Esophagus (tissue), 2 donors: ENCODE results near the gene PLAAT3. TPM values are rescaled to one million over a fixed set of nuclear protein-coding genes. Genes with fewer than 3 reads are reported as not detected.
"Not testable (repeated sequence)": the region's sequence is repeated elsewhere in the genome, so short reads cannot be mapped to it uniquely, and the experiment has no call there.

ENCODE experiments used
- H3K27ac ChIP-seq, 2 donors: one replicate each; pipeline ENCODE4 v1.5.1; 2013; ENCODE audit warnings: low read depth in 2 of 2, mild to moderate bottlenecking in 2 of 2, inconsistent platforms in 1 of 2, low read length in 1 of 2, moderate library complexity in 1 of 2
- H3K27me3 ChIP-seq, 2 donors: one replicate each; pipeline ENCODE4 v1.6.1; 2013; ENCODE audit warnings: low read length in 2 of 2, control low read depth in 1 of 2, mild to moderate bottlenecking in 1 of 2; ENCODE audit not compliant: insufficient read depth in 2 of 2, control insufficient read depth in 1 of 2
- H3K36me3 ChIP-seq, 2 donors: one replicate each; pipeline ENCODE4 v1.6.1; 2013; ENCODE audit warnings: low read length in 1 of 2; ENCODE audit not compliant: control insufficient read depth in 2 of 2, insufficient read depth in 2 of 2
- H3K4me1 ChIP-seq, 2 donors: one replicate each; pipeline ENCODE4 v1.6.1; 2013; ENCODE audit warnings: low read length in 1 of 2; ENCODE audit not compliant: control insufficient read depth in 2 of 2, insufficient read depth in 2 of 2
- H3K4me3 ChIP-seq, 2 donors: one replicate each; pipeline ENCODE4 v1.5.1; 2013; ENCODE audit warnings: low read length in 2 of 2, mild to moderate bottlenecking in 2 of 2, low read depth in 1 of 2, moderate library complexity in 1 of 2
- H3K9me3 ChIP-seq, 2 donors: one replicate each; pipeline ENCODE4 v1.6.1; 2013; ENCODE audit warnings: mild to moderate bottlenecking in 2 of 2, low read depth in 1 of 2, low read length in 1 of 2, moderate library complexity in 1 of 2; ENCODE audit not compliant: control insufficient read depth in 2 of 2, insufficient read depth in 1 of 2
- WGBS, 2 donors: extraction: QIAGEN DNeasy Blood & Tissue Kit; methylation state at CpG; one replicate each; pipeline ENCODE4 v1.1.7; 2013; 5-methylcytosine and 5-hydroxymethylcytosine counted together
- polyA plus RNA-seq, 2 donors: library from polyadenylated mRNA; stranded (reverse); fragments of 200-250 nt; gene quantifications; one replicate each; pipeline ENCODE4 v1.2.3, GENCODE V29; 2013
- donor health status: healthy with polysubstance abuse.
- donor health status: Bipolar disorder and iron deficiency.

Gene PLAAT3
- polyA plus RNA-seq, 2 donors = 3.1 to 8.9 TPM

DNA sequence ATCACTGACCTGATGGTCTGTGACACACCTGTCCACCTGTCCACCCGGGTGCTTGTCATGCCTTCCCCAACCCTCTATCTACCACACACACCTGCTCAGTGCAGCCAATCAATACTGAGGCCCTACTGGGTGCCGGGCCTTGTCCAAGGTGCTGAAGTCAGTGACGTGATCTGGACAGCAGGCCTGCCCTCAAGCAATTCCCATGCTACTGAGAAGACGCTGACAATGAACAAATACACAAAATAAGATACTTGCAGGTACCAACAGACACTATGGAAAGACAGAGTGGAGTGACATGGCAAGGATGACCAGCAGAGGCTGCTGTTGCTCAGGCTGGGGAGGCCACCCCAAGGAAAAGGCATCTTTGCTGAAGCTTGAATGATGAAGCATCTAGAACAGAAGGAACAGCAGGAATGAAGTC, 21.2 kb downstream of the PLAAT3 start:
- Histone ChIP-seq H3K4me1 (peaks cover 0 to 3% of the 10 kb centered on the region in 2 donors), H3K9me3 (no peaks in the 10 kb centered on the region), H3K27ac (no peak overlapping the region), H3K36me3 (peaks cover 3 to 4% of the 10 kb centered on the region in 2 donors), H3K4me3 (no peak overlapping the region), H3K27me3 (no peaks in the 10 kb centered on the region)
- 67 to 76% methylated on average over 4 of the region's 4 CpGs for WGBS, 2 donors

DNA sequence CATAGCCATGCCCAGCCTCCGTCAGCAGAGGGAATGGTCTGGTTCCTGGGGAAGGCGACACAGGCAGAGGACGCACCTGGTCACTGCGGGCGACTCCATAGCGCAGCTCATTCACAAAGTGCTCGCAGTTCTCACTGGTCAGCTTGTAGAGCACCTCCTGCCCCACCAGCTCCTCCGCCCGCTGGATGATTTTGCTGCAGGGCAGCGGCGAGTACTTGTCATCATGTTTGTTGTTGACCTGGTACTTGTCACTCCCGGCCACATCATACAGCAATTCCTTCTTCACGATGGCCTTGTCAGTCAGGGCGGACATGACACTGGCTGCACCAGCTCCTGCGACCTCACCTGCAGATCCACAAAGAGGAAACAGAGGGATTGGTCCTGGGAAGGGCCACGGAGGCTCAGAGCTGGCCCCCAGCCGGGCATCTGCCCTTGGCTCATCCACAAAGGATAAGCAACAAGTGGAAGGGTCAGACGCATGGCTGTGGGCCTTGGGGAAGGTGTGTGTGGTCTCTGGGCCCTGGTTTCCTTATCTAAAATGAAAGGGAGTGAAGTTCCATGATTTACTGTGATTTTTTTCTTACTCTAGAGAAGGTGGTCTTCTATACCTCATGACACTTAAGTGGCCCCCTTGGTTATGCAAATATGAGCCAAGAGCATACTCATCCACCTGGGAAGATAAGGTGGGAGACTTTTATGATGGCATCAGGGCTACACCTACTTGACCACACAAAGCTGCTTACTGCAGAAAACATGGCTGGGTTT, 24.0 kb downstream of the PLAAT3 start:
- no peaks in the 10 kb centered on the region for H3K9me3 ChIP-seq
- no peaks in the 10 kb centered on the region for H3K27me3 ChIP-seq
- H3K4me1 ChIP-seq = peaks cover 0 to 3% of the 10 kb centered on the region in 2 donors
- H3K36me3 ChIP-seq = peaks cover 3 to 4% of the 10 kb centered on the region in 2 donors
- no peak overlapping the region for H3K27ac ChIP-seq
- WGBS, 2 donors = 92 to 93% methylated on average over 18 of the region's 18 CpGs
- H3K4me3 ChIP-seq = no peak overlapping the region

DNA sequence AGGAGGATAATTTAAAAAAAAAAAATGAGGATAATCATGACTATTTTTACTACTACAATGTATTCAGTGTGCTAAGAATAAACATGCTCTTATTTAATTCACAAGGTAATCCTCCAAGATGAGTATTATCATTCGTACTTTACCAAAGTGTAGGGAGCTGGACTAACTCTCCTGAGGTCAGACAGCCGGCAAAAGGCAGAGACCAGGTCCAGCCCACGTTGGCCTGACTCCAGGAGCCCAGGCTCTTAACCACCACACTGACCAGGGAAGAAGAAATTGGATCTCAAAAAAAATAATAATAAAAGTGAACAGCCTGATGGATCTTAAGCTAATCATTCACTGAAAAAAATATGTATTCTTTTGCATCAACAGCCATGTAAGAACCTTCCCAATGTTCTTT, 25.2 kb downstream of the PLAAT3 start:
- H3K9me3 ChIP-seq = no peaks in the 10 kb centered on the region
- H3K4me1 ChIP-seq = peaks cover 0 to 3% of the 10 kb centered on the region in 2 donors
- peaks cover 3 to 4% of the 10 kb centered on the region in 2 donors for H3K36me3 ChIP-seq
- 70 to 81% methylated on average over 3 of the region's 3 CpGs for WGBS, 2 donors
- H3K27ac ChIP-seq = no peak overlapping the region
- no peaks in the 10 kb centered on the region for H3K27me3 ChIP-seq
- H3K4me3 ChIP-seq = no peak overlapping the region

DNA sequence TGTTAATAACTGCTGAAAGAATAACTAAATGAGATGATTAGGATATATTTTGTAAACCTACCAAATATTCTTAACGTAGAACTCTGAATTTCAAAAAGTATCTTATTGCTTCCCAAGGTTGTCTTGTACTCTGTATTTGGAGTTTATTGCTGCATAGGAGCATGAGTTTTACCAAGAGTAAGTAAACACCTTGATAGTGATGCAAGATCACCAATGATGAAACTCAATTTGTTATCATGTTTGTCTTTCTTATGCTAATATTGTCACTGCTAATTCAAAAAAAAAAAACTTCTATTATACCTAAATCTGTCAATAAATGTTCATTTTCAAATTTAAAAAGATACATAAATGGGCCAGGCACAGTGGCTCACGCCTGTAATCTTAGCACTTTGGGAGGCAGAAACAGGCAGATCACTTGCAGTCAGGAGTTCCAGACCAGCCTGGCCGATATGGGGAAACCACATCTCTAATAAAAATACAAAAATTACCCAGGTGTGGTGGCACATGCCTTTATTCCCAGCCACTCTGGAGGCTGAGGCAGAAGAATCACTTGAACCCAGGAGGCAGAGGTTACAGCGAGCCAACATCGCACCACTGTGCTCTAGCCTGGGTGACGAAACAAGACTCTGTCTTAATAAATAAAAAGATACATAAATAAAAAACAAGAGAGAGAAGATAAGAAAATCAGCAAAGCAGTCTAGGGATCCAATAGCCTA, 27.6 kb downstream of the PLAAT3 start:
- H3K9me3 ChIP-seq = no peaks in the 10 kb centered on the region
- 93 to 95% methylated on average over 6 of the region's 6 CpGs for WGBS, 2 donors
- H3K27me3 ChIP-seq = no peaks in the 10 kb centered on the region
- H3K4me1 ChIP-seq = peaks cover 0 to 3% of the 10 kb centered on the region in 2 donors
- H3K27ac ChIP-seq = no peak overlapping the region
- no peak overlapping the region for H3K4me3 ChIP-seq
- peaks cover 3 to 4% of the 10 kb centered on the region in 2 donors for H3K36me3 ChIP-seq

DNA sequence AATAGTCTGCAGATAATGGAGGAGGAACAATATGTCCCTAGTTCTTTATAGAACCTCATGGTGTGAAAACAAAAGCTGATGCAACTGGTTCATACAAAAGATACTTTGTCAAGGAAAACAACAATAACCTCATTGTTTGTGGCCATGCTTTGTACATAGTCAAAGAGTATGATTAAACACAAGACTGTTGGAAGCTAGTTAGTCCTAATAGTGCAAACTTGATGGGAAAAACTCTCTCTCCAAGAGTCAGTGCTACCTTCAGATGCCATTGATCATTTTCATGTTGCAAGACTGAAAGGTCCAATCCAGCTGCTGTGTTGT, 30.9 kb downstream of the PLAAT3 start:
- Histone ChIP-seq H3K27me3 (no peaks in the 10 kb centered on the region), H3K4me3 (no peak overlapping the region), H3K36me3 (no peaks in the 10 kb centered on the region), H3K4me1 (no peaks in the 10 kb centered on the region), H3K9me3 (no peaks in the 10 kb centered on the region), H3K27ac (no peak overlapping the region)

DNA sequence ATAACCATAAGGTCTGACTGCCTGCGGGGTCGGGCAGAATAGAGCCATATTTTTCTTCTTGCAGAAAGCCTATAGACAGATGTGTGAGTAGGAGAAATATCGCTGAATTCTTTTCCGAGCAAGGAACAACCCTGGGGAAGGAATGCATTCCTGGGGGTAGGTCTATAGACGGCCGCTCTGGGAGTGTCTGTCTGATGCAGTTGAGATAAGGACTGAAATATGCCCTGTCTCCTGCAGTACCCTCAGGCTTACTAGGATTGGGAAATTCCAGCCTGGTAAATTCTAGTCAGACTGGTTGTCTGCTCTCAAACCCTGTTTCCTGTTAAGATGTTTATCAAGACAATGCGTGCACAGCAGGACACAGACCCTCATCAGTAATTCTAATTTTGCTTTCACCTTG, 33.0 kb downstream of the PLAAT3 start:
- not testable (repeated sequence) for H3K4me1 ChIP-seq, H3K27me3 ChIP-seq, H3K36me3 ChIP-seq, H3K9me3 ChIP-seq, H3K27ac ChIP-seq, H3K4me3 ChIP-seq
- WGBS, 2 donors = 86 to 88% methylated on average over 7 of the region's 7 CpGs

DNA sequence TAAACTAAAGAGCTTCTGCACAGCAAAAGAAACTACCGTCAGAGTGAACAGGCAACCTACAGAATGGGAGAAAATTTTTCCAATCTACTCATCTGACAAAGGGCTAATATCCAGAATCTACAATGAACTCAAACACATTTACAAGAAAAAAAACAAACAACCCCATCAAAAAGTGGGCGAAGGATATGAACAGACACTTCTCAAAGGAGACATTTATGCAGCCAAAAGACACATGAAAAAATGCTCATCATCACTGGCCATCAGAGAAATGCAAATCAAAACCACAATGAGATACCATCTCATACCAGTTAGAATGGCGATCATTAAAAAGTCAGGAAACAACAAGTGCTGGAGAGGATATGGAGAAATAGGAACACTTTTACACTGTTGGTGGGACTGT, 35.4 kb downstream of the PLAAT3 start:
- H3K27me3 ChIP-seq, H3K4me1 ChIP-seq, H3K9me3 ChIP-seq, H3K27ac ChIP-seq, H3K4me3 ChIP-seq, H3K36me3 ChIP-seq: not testable (repeated sequence)
- WGBS, 2 donors = 79% methylated on average over 2 of the region's 3 CpGs

DNA sequence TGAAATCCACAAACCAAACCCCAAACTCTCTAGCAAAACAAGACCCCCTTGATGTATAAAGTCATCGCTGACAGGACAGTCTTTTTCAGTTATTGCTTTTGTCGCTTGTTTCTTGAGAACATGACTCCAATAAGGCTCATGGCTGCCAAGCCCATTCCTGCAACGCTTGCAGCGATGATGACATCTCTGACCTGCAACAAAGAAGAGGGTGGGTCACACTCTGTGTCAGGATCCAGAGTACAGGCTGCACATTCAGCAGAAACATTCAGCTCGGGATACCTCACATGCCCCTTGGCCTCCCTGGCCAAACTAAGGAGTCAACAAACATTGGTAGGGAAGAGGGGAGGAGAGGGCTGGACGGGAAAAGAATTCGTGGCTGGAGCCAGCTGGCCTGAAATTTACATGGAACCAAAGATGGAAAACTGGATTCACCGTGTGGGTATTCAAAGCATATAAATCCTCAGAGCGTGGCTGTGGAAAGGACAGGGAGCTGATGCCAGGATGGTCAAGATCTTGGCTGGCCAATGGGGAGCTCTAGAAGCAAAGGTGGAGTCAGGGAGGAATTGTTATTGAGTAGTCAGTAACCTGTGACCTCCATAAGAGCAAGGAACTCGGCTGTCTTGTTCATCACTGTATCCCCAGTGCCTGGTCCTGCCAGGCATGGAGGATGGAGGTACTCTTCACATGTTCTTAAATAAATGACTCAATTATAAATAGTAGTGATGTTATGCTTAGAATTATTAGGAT, 39.2 kb downstream of the PLAAT3 start:
- Histone ChIP-seq H3K9me3 (no peaks in the 10 kb centered on the region), H3K27me3 (no peaks in the 10 kb centered on the region), H3K4me3 (peak overlapping the region; percentile 4 to 46), H3K36me3 (no peaks in the 10 kb centered on the region), H3K27ac (peak overlapping the region; percentile 45 to 87), H3K4me1 (peaks cover 3 to 11% of the 10 kb centered on the region in 2 donors)
- 41 to 53% methylated on average over 10 of the region's 10 CpGs for whole genome bisulfite sequencing, 2 donors

DNA sequence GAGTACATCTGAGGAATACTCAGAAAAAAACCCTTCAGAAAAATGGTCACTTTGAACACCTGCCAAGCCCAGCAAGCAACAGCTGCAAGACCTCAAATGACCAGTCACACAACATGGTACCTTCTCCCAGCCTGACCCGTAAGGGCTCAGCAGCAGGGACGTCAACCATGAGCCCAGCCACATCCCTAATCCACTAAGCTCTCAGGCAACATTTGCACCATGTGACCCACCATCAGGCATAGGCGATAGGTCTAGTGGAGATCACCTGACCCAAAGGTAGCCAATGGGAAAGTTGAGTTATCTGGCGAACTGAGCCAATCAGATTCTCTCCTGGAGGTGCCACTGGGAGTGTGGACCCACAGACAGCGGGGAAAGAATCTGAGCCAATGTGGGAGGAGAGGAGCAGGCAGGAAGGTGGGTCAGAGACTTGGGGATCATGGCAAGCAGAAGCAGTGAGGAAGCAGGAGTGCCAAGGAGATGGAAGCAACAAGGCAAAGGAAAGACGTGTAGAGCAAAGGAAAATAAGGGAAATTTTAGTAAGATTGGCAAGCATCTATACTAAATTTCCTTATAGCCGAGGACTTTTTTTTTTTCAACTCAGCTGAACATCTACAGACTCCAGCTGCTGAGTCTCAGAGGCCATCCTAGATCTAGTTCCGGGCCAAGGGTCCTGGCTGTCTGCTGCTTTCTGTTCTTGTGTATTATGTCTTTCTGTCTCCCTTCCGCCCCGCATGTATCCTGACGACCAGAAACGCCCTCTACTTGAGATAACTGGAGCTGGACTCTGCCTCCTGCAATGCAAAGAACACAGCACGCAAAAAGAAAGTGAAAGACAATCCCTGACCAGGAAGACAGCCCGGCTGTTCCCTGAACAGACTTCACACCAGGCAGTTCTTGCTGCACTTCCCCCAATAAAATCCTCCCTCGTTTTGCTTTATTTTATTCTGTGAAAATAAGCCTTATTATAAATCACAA, 40.1 kb downstream of the PLAAT3 start:
- Histone ChIP-seq H3K4me3 (peak overlapping the region; percentile 4 to 46), H3K27ac (peak overlapping the region; percentile 45 to 87)
- WGBS, 2 donors = 36 to 44% methylated on average over 15 of the region's 15 CpGs

More for the DNA sequence above, 40.1 kb downstream of the PLAAT3 start:
- Histone ChIP-seq H3K9me3 (no peaks in the 10 kb centered on the region), H3K36me3 (no peaks in the 10 kb centered on the region), H3K4me1 (peaks cover 3 to 11% of the 10 kb centered on the region in 2 donors), H3K27me3 (no peaks in the 10 kb centered on the region)
